Activated T-helper 17 cell treated with anti-CD3 and anti-CD28 coated beads, Interleukin-2, amount 50 U/mL, for 72 hours (primary cell): ENCODE measurements around the gene ENPP7. TPM values are rescaled to one million over a fixed set of nuclear protein-coding genes. Genes with fewer than 3 reads are reported as not detected.

ENCODE experiments used
- ATAC-seq: fragments of 150-1000 bp; cut with Tn5 transposase; replicated peaks from 2 replicates; pipeline ENCODE4 v1.10.0; 2021; ENCODE audit warnings: mild to moderate bottlenecking, moderate library complexity
- H3K27ac Mint-ChIP-seq: one replicate; pipeline ENCODE4 v1.8.0; 2022; ENCODE audit warnings: mixed read lengths
- H3K27me3 Mint-ChIP-seq: one replicate; pipeline ENCODE4 v1.8.0; 2022; ENCODE audit warnings: mixed read lengths
- H3K36me3 Mint-ChIP-seq: one replicate; pipeline ENCODE4 v1.8.0; 2022; ENCODE audit warnings: low read depth, mild to moderate bottlenecking, mixed read lengths
- H3K4me1 Mint-ChIP-seq: one replicate; pipeline ENCODE4 v1.8.0; 2022; ENCODE audit warnings: mixed read lengths
- H3K4me3 Mint-ChIP-seq: one replicate; pipeline ENCODE4 v1.8.0; 2022; ENCODE audit warnings: mild to moderate bottlenecking, mixed read lengths
- H3K9me3 Mint-ChIP-seq: one replicate; pipeline ENCODE4 v1.8.0; 2022; ENCODE audit warnings: mixed read lengths
- total RNA-seq, 2 donors: library from RNA; stranded (reverse); gene quantifications; one replicate each; pipeline ENCODE4 v1.2.3, GENCODE V29; 2022

Gene ENPP7, protein sequence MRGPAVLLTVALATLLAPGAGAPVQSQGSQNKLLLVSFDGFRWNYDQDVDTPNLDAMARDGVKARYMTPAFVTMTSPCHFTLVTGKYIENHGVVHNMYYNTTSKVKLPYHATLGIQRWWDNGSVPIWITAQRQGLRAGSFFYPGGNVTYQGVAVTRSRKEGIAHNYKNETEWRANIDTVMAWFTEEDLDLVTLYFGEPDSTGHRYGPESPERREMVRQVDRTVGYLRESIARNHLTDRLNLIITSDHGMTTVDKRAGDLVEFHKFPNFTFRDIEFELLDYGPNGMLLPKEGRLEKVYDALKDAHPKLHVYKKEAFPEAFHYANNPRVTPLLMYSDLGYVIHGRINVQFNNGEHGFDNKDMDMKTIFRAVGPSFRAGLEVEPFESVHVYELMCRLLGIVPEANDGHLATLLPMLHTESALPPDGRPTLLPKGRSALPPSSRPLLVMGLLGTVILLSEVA
- under 1 TPM in 1 of 2 donors, not detected in 1; 0.50 TPM for total RNA-seq

GRCh38 chr17:79730769-79731483, at the start of gene ENPP7:
Gene ENPP7 (plus strand): TSS chr17:79730943. CDS start chr17:79731140, 197 bp downstream.
- Mint-ChIP-seq H3K27ac (peak within 1 kb of the TSS; percentile 3), H3K27me3 (no peaks in the 10 kb centered on the region), H3K4me3 (peak within 1 kb of the TSS; percentile 84), H3K36me3 (no peaks in the 10 kb centered on the region), H3K4me1 (peaks cover 13% of the 10 kb centered on the region), H3K9me3 (no peaks in the 10 kb centered on the region)
- no peak for ATAC-seq

DNA sequence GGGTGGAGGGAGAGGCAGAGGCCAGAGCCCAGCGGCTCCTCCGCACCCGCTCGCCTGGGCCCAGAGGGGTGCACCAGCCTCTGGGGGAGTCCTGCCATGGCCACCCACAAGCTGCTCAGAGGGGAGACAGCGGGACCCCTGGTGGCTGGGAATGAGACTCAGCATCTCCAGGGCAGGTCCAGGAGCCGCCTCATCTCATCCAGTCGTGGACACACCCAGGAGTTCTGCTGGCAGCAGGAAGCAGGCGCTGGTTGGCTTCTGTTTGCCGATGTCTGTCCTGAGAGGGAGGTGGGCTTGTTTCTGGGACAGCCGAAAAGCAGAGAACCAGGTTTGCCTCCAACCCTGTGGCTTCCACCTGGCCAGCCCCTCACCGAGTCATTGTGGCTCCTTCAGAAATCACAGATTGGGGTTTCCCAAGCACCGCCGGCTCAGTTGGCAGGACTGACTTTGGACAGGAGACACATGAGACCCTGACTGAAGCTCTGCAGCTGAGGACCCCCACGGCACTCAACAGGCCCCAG, 49.6 kb upstream of the ENPP7 start:
- H3K27ac Mint-ChIP-seq: no peak overlapping the region
- no peak for ATAC-seq
- no peaks in the 10 kb centered on the region for H3K36me3 Mint-ChIP-seq
- no peaks in the 10 kb centered on the region for H3K9me3 Mint-ChIP-seq
- H3K4me1 Mint-ChIP-seq: no peaks in the 10 kb centered on the region
- no peak overlapping the region for H3K4me3 Mint-ChIP-seq
- peaks cover 27% of the 10 kb centered on the region for H3K27me3 Mint-ChIP-seq

GRCh38 chr17:79681628-79682261, 49.0 kb upstream of the ENPP7 start:
- Mint-ChIP-seq H3K36me3 (no peaks in the 10 kb centered on the region), H3K9me3 (no peaks in the 10 kb centered on the region), H3K4me3 (no peak overlapping the region), H3K27ac (no peak overlapping the region), H3K4me1 (no peaks in the 10 kb centered on the region), H3K27me3 (peaks cover 25% of the 10 kb centered on the region)
- no peak for ATAC-seq

- no peaks in the 10 kb centered on the region for H3K4me1 Mint-ChIP-seq
- ATAC-seq: no peak
- H3K4me3 Mint-ChIP-seq: no peak overlapping the region
- H3K27ac Mint-ChIP-seq: no peak overlapping the region
- H3K9me3 Mint-ChIP-seq: no peaks in the 10 kb centered on the region
- peaks cover 25% of the 10 kb centered on the region for H3K27me3 Mint-ChIP-seq
- no peaks in the 10 kb centered on the region for H3K36me3 Mint-ChIP-seq
Observed at GRCh38 chr17:79683365-79683764, 47.4 kb upstream of the ENPP7 start.

DNA sequence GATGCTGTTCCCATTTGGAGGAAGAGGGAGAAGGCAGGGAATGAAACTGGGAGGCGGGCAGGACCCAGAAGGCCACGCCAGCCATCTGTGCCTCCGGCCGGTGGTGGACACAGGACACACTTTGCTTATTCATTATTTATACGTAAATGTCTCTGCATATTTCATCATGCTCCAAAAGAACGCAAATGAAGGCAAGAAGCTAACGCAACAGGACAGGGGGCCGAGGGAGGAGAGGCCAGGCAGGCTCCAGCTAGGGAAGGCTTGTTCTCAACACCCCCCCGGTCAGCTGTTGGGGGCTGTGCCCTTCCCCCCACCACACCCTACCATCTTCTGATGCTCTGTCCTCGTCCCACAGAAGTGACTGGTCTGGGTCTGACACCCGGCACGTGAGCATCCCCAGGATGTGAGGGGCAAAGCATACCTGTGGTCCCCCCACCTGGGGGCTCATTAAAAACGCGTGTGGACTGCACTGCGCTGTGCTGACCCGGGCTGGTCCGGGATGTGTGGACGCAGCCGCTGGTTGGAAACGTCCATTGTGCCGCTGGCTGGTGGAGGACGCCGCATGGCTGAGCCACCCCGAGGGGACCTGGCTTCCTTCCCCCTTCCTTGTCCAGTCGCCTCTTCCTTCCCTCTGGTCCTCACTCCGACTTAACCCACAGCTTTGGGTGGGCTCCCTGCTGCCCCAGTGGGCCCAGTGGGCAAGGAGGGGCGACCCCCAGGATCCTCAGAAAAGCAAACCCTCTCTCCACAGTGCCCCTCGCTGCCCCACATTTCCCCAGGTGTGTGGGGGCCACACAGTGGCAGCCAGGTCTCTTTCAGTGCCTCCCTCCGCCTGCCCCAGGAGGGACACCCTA, 46.4 kb upstream of the ENPP7 start:
- no peaks in the 10 kb centered on the region for H3K36me3 Mint-ChIP-seq
- H3K4me1 Mint-ChIP-seq: no peaks in the 10 kb centered on the region
- H3K4me3 Mint-ChIP-seq: no peak overlapping the region
- no peaks in the 10 kb centered on the region for H3K9me3 Mint-ChIP-seq
- peaks cover 25% of the 10 kb centered on the region for H3K27me3 Mint-ChIP-seq
- no peak overlapping the region for H3K27ac Mint-ChIP-seq
- no peak for ATAC-seq

GRCh38 chr17:79685121-79685520, 45.6 kb upstream of the ENPP7 start:
- peaks cover 24% of the 10 kb centered on the region for H3K27me3 Mint-ChIP-seq
- no peak for ATAC-seq
- no peaks in the 10 kb centered on the region for H3K36me3 Mint-ChIP-seq
- H3K4me1 Mint-ChIP-seq: no peaks in the 10 kb centered on the region
- H3K27ac Mint-ChIP-seq: no peak overlapping the region
- no peaks in the 10 kb centered on the region for H3K9me3 Mint-ChIP-seq
- no peak overlapping the region for H3K4me3 Mint-ChIP-seq

- no peaks in the 10 kb centered on the region for H3K9me3 Mint-ChIP-seq
- H3K4me3 Mint-ChIP-seq: no peak overlapping the region
- no peaks in the 10 kb centered on the region for H3K36me3 Mint-ChIP-seq
- ATAC-seq: no peak
- no peak overlapping the region for H3K27ac Mint-ChIP-seq
- H3K27me3 Mint-ChIP-seq: peaks cover 19% of the 10 kb centered on the region
- H3K4me1 Mint-ChIP-seq: no peaks in the 10 kb centered on the region
Observed at GRCh38 chr17:79686476-79686875, 44.3 kb upstream of the ENPP7 start.

DNA sequence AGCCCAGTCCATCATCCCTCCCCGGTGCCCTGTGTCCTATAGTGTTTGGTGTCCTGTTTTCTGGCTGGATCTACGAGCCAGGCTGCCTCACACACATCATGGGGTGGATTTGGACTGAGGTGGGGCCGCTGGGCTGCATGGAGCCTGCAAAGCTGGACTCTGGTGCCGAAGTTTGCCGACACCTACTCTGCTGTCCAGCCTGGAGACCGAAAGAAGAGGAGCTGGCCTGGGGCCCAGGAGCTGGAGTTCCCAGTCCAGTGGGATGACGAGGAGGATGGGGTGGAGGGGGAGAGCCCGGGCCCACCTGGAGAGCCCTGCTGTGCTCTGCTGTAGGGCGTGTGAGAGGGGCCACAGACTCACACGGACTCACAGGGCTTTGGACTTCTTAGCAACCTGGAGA, 40.3 kb upstream of the ENPP7 start:
- ATAC-seq: no peak
- no peak overlapping the region for H3K27ac Mint-ChIP-seq

DNA sequence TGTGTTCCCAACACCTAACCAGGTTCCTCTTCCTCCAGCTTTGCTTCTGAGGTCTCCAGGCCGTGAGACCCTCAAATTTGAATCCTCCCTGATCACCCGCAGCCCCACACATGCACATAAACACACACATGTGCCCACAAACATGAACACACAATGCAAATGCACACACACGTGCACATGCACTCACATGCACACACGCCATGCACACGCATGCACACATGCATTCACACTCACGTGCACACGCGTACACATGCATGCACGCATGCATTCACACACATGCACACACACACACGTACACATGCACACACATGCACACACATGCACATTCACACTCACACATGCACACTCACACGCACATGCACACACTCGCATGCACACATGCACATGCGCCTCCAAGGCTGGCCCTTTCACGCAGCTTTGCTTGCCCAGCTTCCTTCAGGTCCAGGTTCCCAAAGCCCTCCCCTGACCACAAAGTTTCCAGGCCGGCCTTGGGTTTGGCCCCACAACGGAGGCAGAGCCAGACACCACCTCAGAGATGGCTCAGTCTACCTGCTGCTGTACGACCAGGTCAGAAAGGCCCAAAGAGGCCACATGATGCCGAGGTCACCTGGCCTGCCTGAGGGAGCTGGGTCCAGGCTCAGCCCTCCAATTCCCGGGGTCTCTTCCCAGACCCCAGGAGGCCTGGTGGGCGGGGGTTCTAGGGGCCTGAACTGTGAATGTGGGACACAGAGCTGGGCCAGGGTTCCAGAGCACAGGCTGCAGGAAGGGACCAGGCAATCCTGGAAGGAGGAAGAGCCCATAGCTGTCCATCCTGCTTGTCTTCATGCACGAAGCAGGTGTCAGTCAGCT, 39.5 kb upstream of the ENPP7 start:
- no peaks in the 10 kb centered on the region for H3K9me3 Mint-ChIP-seq
- ATAC-seq: no peak
- H3K4me3 Mint-ChIP-seq: no peak overlapping the region
- H3K4me1 Mint-ChIP-seq: no peaks in the 10 kb centered on the region
- H3K36me3 Mint-ChIP-seq: no peaks in the 10 kb centered on the region
- H3K27me3 Mint-ChIP-seq: peaks cover 22% of the 10 kb centered on the region
- no peak overlapping the region for H3K27ac Mint-ChIP-seq

More for the DNA sequence above, 40.3 kb upstream of the ENPP7 start:
- Mint-ChIP-seq H3K4me1 (no peaks in the 10 kb centered on the region), H3K4me3 (no peak overlapping the region), H3K36me3 (no peaks in the 10 kb centered on the region), H3K9me3 (no peaks in the 10 kb centered on the region), H3K27me3 (peaks cover 22% of the 10 kb centered on the region)

DNA sequence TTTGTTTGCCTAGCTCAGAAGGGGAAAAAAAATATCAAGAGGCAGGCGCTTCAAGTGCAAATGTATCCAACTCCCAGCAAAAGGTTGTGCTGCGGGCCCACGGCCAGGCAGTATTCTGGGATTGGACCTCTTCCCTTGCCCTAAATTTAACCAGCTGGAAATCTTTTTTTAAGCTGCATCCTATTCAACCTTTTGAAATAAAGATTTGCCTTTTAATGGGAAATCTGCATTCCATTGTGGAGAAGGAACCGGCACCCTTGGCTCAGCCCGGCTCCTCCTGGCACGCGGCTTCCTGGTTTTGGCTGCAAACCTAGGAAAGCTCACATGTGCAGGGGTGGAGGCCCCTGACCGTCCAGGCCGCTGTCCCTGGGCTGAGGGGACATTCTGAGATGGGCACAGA, 38.8 kb upstream of the ENPP7 start:
- Mint-ChIP-seq H3K36me3 (no peaks in the 10 kb centered on the region), H3K9me3 (no peaks in the 10 kb centered on the region), H3K4me1 (no peaks in the 10 kb centered on the region), H3K4me3 (no peak overlapping the region), H3K27me3 (peaks cover 28% of the 10 kb centered on the region), H3K27ac (no peak overlapping the region)
- ATAC-seq: no peak

- H3K4me1 Mint-ChIP-seq: no peaks in the 10 kb centered on the region
- no peak overlapping the region for H3K27ac Mint-ChIP-seq
- H3K36me3 Mint-ChIP-seq: no peaks in the 10 kb centered on the region
- H3K4me3 Mint-ChIP-seq: no peak overlapping the region
- no peak for ATAC-seq
- H3K9me3 Mint-ChIP-seq: no peaks in the 10 kb centered on the region
- peaks cover 34% of the 10 kb centered on the region for H3K27me3 Mint-ChIP-seq
Observed at GRCh38 chr17:79693419-79693818, 37.3 kb upstream of the ENPP7 start.

DNA sequence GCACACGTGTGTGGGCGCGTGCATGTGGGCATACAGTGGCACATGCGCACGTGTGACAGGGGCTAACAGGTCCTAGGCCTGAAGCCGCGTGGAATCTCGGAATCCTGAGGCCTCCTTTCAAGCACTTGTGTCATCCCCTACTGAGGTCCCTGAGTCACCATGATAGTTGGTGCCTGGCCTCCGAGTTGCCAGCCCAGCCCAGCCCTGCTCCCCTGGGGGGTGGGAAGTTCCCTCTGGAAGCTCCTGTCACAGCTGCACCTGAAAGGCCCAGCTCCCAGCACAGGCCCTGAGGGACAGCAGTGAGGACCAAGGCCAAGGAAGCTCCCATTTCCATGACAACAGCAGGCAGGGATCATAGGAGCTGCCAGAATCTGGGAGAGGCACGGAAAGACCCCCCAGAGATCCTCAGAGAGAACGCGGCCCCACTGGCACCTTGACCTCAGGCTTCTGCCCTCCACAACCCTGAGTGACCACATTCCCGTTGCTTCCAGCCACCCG, 35.4 kb upstream of the ENPP7 start:
- no peak for ATAC-seq
- Mint-ChIP-seq H3K9me3 (no peaks in the 10 kb centered on the region), H3K4me3 (no peak overlapping the region), H3K36me3 (no peaks in the 10 kb centered on the region), H3K27ac (no peak overlapping the region), H3K27me3 (peaks cover 34% of the 10 kb centered on the region), H3K4me1 (no peaks in the 10 kb centered on the region)
